H1 (cell line): Measurements from ENCODE around the gene ANKRD12. TPM values are rescaled to one million over a fixed set of nuclear protein-coding genes. Genes with fewer than 3 reads are reported as not detected.

Experiments
- polyA plus RNA-seq, 7 experiments: library from polyadenylated mRNA; depleted of rRNA in 3 of 7; stranded (reverse) in 5 of 7; unstranded in 2 of 7; fragments of >200 nt in 5 of 7; fragments of 200-250 nt in 2 of 7; gene quantifications; 1 replicate in 5 of 7; 2 replicates in 1 of 7; 4 replicates in 1 of 7; pipeline versions ENCODE4 v1.2.1 to v1.2.3, GENCODE V29; 2011 to 2013; ENCODE audit warnings: missing spikeins in 2 of 7, mixed read lengths in 2 of 7
- total RNA-seq: library from RNA; stranded (reverse); fragmentation: NEBNext Ultra II Directional; extraction: Animal tissue kit (Norgen Biotek cat#: 25700); gene quantifications from 2 replicates; pipeline ENCODE4 v1.2.1, GENCODE V29; 2021
- TF ChIP-seq, protein P1 (sequence below): fragments of 300-600 bp; sonication (generic); IDR thresholded peaks from 2 replicates; pipeline ENCODE4 v1.7.1; 2012; ENCODE audit warnings: low read length, moderate library complexity, mild to moderate bottlenecking, inconsistent platforms; ENCODE audit not compliant: insufficient replicate concordance

Gene ANKRD12
- total and polyA plus RNA-seq, 2 of the 8 experiments (the other 6 are each of a cell fraction or from before 2014, with no cell fraction given), result 2.6 to 37.9 TPM

DNA sequence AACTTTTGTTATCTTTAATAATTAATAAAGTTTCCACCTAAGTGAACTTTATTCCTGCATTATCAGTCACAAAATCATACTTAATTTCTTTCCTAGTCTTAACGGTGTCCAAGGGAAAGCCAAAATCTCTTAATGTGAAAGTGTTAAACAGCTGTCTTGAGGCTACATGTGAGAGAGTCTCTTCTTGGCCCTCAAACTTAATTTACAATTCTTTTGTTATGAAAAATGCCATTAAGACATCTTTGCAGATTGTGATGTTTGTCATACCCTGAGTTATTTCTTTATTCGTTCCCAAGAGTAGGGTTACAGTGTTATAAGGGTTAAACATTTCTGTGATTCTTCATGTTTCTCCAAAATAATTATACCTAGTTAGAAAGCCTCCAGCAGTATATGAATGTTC, 64.6 kb downstream of the ANKRD12 start (continued):
- TF ChIP-seq, protein P1, sequence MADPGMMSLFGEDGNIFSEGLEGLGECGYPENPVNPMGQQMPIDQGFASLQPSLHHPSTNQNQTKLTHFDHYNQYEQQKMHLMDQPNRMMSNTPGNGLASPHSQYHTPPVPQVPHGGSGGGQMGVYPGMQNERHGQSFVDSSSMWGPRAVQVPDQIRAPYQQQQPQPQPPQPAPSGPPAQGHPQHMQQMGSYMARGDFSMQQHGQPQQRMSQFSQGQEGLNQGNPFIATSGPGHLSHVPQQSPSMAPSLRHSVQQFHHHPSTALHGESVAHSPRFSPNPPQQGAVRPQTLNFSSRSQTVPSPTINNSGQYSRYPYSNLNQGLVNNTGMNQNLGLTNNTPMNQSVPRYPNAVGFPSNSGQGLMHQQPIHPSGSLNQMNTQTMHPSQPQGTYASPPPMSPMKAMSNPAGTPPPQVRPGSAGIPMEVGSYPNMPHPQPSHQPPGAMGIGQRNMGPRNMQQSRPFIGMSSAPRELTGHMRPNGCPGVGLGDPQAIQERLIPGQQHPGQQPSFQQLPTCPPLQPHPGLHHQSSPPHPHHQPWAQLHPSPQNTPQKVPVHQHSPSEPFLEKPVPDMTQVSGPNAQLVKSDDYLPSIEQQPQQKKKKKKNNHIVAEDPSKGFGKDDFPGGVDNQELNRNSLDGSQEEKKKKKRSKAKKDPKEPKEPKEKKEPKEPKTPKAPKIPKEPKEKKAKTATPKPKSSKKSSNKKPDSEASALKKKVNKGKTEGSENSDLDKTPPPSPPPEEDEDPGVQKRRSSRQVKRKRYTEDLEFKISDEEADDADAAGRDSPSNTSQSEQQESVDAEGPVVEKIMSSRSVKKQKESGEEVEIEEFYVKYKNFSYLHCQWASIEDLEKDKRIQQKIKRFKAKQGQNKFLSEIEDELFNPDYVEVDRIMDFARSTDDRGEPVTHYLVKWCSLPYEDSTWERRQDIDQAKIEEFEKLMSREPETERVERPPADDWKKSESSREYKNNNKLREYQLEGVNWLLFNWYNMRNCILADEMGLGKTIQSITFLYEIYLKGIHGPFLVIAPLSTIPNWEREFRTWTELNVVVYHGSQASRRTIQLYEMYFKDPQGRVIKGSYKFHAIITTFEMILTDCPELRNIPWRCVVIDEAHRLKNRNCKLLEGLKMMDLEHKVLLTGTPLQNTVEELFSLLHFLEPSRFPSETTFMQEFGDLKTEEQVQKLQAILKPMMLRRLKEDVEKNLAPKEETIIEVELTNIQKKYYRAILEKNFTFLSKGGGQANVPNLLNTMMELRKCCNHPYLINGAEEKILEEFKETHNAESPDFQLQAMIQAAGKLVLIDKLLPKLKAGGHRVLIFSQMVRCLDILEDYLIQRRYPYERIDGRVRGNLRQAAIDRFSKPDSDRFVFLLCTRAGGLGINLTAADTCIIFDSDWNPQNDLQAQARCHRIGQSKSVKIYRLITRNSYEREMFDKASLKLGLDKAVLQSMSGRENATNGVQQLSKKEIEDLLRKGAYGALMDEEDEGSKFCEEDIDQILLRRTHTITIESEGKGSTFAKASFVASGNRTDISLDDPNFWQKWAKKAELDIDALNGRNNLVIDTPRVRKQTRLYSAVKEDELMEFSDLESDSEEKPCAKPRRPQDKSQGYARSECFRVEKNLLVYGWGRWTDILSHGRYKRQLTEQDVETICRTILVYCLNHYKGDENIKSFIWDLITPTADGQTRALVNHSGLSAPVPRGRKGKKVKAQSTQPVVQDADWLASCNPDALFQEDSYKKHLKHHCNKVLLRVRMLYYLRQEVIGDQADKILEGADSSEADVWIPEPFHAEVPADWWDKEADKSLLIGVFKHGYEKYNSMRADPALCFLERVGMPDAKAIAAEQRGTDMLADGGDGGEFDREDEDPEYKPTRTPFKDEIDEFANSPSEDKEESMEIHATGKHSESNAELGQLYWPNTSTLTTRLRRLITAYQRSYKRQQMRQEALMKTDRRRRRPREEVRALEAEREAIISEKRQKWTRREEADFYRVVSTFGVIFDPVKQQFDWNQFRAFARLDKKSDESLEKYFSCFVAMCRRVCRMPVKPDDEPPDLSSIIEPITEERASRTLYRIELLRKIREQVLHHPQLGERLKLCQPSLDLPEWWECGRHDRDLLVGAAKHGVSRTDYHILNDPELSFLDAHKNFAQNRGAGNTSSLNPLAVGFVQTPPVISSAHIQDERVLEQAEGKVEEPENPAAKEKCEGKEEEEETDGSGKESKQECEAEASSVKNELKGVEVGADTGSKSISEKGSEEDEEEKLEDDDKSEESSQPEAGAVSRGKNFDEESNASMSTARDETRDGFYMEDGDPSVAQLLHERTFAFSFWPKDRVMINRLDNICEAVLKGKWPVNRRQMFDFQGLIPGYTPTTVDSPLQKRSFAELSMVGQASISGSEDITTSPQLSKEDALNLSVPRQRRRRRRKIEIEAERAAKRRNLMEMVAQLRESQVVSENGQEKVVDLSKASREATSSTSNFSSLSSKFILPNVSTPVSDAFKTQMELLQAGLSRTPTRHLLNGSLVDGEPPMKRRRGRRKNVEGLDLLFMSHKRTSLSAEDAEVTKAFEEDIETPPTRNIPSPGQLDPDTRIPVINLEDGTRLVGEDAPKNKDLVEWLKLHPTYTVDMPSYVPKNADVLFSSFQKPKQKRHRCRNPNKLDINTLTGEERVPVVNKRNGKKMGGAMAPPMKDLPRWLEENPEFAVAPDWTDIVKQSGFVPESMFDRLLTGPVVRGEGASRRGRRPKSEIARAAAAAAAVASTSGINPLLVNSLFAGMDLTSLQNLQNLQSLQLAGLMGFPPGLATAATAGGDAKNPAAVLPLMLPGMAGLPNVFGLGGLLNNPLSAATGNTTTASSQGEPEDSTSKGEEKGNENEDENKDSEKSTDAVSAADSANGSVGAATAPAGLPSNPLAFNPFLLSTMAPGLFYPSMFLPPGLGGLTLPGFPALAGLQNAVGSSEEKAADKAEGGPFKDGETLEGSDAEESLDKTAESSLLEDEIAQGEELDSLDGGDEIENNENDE, result no peak
